Subcutaneous adipose tissue (tissue), 4 donors: Measurements from ENCODE around the gene SCGB3A2. TPM values are rescaled to one million over a fixed set of nuclear protein-coding genes. Genes with fewer than 3 reads are reported as not detected.

Experiments
- CTCF ChIP-seq: fragments of 450-650 bp; IDR thresholded peaks from one replicate; pipeline ENCODE4 v1.5.1; 2016; ENCODE audit warnings: low read depth, mild to moderate bottlenecking, control low read depth, antibody characterized with exemption, moderate library complexity
- total RNA-seq, 4 donors: library from RNA; depleted of rRNA; stranded (reverse); fragments of >200 nt; gene quantifications; one replicate each; pipeline ENCODE4 v1.1.0, GENCODE V29; 2016

SCGB3A2 gene
- total RNA-seq, 4 donors from 2014 or later: not detected

GRCh38 chr5:147844846-147845245 lies 33.7 kb upstream of the SCGB3A2 start:
- TF ChIP-seq CTCF: no peak

GRCh38 chr5:147845618-147846017 lies 32.9 kb upstream of the SCGB3A2 start:
- TF ChIP-seq CTCF: no peak

GRCh38 chr5:147849226-147849625 lies 29.3 kb upstream of the SCGB3A2 start:
- TF ChIP-seq CTCF: no peak

- no peak for TF ChIP-seq CTCF
These were observed 26.9 kb upstream of the SCGB3A2 start for GRCh38 chr5:147851578-147851977.

- no peak for TF ChIP-seq CTCF
These were observed 26.1 kb upstream of the SCGB3A2 start for GRCh38 chr5:147852365-147852764.

GRCh38 chr5:147853372-147853987 lies 25.0 kb upstream of the SCGB3A2 start:
- TF ChIP-seq CTCF: no peak

- no peak for TF ChIP-seq CTCF
These were observed 24.2 kb upstream of the SCGB3A2 start for GRCh38 chr5:147854331-147854730.
